NT2/D1 (cell line): ENCODE measurements around the gene NLGN1.

Experiments used
- DNase-seq: peaks from one replicate; pipeline ENCODE4 v3.0.0-alpha.2; 2011; ENCODE audit warnings: low read depth, low spot score
- H3K27me3 ChIP-seq: 2 replicates; pipeline ENCODE4 v1.6.0; 2011; ENCODE audit warnings: mild to moderate bottlenecking; ENCODE audit not compliant: insufficient read length, insufficient read depth
- H3K36me3 ChIP-seq: 2 replicates; pipeline ENCODE4 v1.6.1; 2011; ENCODE audit warnings: mild to moderate bottlenecking, low read length, mixed read lengths; ENCODE audit not compliant: insufficient read depth, insufficient read length
- H3K4me1 ChIP-seq: 2 replicates; pipeline ENCODE4 v1.5.1; 2011; ENCODE audit not compliant: insufficient read depth, insufficient read length
- H3K4me3 ChIP-seq: 2 replicates; pipeline ENCODE4 v1.5.1; 2011; ENCODE audit warnings: low read depth; ENCODE audit not compliant: insufficient read length
- H3K9ac ChIP-seq: 2 replicates; pipeline ENCODE4 v1.6.0; 2011; ENCODE audit warnings: low read depth; ENCODE audit not compliant: insufficient read length
- H3K9me3 ChIP-seq: 2 replicates; pipeline ENCODE4 v1.5.1; 2011; ENCODE audit warnings: mild to moderate bottlenecking, low read length; ENCODE audit not compliant: insufficient read depth
- SUZ12 ChIP-seq: IDR thresholded peaks from 2 replicates; pipeline ENCODE4 v1.6.1; 2011; ENCODE audit not compliant: insufficient read length, insufficient read depth; ENCODE audit errors: extremely low read depth
- YY1 ChIP-seq: IDR thresholded peaks from 2 replicates; pipeline ENCODE4 v1.6.1; 2011; ENCODE audit not compliant: insufficient read length, insufficient read depth
- ZNF274 ChIP-seq: IDR thresholded peaks from 2 replicates; pipeline ENCODE4 v1.6.1; 2011; ENCODE audit warnings: mild to moderate bottlenecking, low read depth, low read length

The NLGN1 gene

GRCh38 chr3:173814809-173815208, 417.3 kb downstream of the NLGN1 start:
- Histone ChIP-seq H3K4me3 (no peak overlapping the region), H3K4me1 (no peaks in the 10 kb centered on the region), H3K27me3 (no peaks in the 10 kb centered on the region), H3K9ac (no peak overlapping the region), H3K9me3 (no peaks in the 10 kb centered on the region), H3K36me3 (no peaks in the 10 kb centered on the region)
- no peak for DNase-seq
- TF ChIP-seq SUZ12: no peak
- no peak for TF ChIP-seq ZNF274

- Histone ChIP-seq H3K9ac (no peak overlapping the region), H3K9me3 (no peaks in the 10 kb centered on the region), H3K27me3 (no peaks in the 10 kb centered on the region), H3K4me1 (no peaks in the 10 kb centered on the region), H3K4me3 (no peak overlapping the region), H3K36me3 (no peaks in the 10 kb centered on the region)
- TF ChIP-seq ZNF274 (no peak), YY1 (no peak), SUZ12 (no peak)
- no peak for DNase-seq
Measured at GRCh38 chr3:173819368-173819767, 421.8 kb downstream of the NLGN1 start.

GRCh38 chr3:173823911-173824460, 426.4 kb downstream of the NLGN1 start:
- DNase-seq: no peak
- Histone ChIP-seq H3K4me3 (no peak overlapping the region), H3K4me1 (no peaks in the 10 kb centered on the region), H3K9ac (no peak overlapping the region), H3K27me3 (no peaks in the 10 kb centered on the region), H3K9me3 (no peaks in the 10 kb centered on the region), H3K36me3 (no peaks in the 10 kb centered on the region)
- TF ChIP-seq SUZ12 (no peak), YY1 (no peak)

GRCh38 chr3:173825730-173826129, 428.2 kb downstream of the NLGN1 start:
- H3K27me3 ChIP-seq: no peaks in the 10 kb centered on the region
- no peak for DNase-seq
- no peaks in the 10 kb centered on the region for H3K4me1 ChIP-seq
- H3K9ac ChIP-seq: no peak overlapping the region
- no peaks in the 10 kb centered on the region for H3K36me3 ChIP-seq
- no peaks in the 10 kb centered on the region for H3K9me3 ChIP-seq
- TF ChIP-seq SUZ12 (no peak), ZNF274 (no peak), YY1 (no peak)
- H3K4me3 ChIP-seq: no peak overlapping the region

DNA sequence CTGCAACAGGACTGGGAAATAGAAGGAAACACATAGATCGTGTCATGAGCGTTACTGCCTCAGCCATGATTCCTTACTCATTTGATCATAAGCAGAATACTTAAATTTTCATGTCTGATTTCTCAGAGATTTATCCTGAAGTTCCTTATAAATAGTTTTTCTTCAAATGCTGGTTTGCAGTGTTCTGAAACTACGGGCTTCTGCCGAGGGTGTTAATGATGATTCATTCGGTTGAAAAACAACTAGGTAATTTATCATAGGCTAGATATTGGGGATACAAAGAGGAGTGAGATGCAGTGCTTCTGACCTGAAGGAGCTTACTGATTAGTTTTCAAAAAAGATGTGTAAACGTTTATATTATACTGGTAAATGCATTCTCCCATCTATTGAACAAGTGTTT, 428.9 kb downstream of the NLGN1 start:
- no peaks in the 10 kb centered on the region for H3K27me3 ChIP-seq
- no peaks in the 10 kb centered on the region for H3K9me3 ChIP-seq
- H3K9ac ChIP-seq: no peak overlapping the region
- no peaks in the 10 kb centered on the region for H3K36me3 ChIP-seq
- no peak for DNase-seq
- H3K4me1 ChIP-seq: no peaks in the 10 kb centered on the region
- TF ChIP-seq SUZ12 (no peak), ZNF274 (no peak), YY1 (no peak)
- no peak overlapping the region for H3K4me3 ChIP-seq

DNA sequence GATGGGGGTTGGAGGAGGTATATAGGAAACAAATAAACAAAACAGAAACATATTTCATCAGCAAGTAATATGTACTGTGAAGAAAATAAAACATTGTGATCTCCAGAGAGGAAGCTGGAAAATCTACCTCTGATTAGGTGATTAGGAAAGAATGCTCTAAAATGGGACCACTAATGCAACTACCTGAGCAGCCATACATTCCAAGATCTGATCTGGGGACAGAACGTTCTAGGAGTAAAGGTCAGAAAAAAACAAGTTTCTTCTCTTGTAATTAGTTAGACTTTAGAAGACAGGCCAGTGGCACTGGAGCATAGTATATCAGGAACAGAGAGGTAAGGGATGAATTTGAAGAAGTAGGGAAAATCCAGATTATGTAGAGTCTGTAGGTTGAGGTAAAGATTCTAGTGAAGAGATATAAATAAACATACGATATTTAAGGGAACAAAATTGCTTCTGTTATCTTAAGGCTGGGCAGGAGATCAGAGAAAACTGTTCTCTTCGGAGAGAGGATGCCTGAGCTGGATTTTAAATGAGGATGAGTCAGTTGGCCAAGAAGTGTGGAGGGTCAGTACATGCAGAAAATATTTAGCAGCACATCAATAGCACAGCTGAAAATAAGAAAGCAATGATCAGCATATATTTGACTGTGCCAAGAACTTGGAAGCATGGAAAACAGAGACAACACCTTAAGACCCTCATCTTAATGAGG, 429.5 kb downstream of the NLGN1 start:
- no peaks in the 10 kb centered on the region for H3K36me3 ChIP-seq
- H3K4me3 ChIP-seq: no peak overlapping the region
- H3K4me1 ChIP-seq: no peaks in the 10 kb centered on the region
- no peaks in the 10 kb centered on the region for H3K9me3 ChIP-seq
- TF ChIP-seq SUZ12 (no peak), YY1 (no peak), ZNF274 (no peak)
- DNase-seq: no peak
- H3K9ac ChIP-seq: no peak overlapping the region
- no peaks in the 10 kb centered on the region for H3K27me3 ChIP-seq

- peaks cover 8% of the 10 kb centered on the region; the same call in 1 of the 2 replicates for H3K9me3 ChIP-seq
- no peaks in the 10 kb centered on the region for H3K27me3 ChIP-seq
- H3K4me3 ChIP-seq: no peak overlapping the region
- TF ChIP-seq SUZ12: no peak
- no peak for TF ChIP-seq ZNF274
- TF ChIP-seq YY1: no peak
- DNase-seq: no peak
- no peaks in the 10 kb centered on the region for H3K4me1 ChIP-seq
- no peaks in the 10 kb centered on the region for H3K36me3 ChIP-seq
- H3K9ac ChIP-seq: no peak overlapping the region
Measured at GRCh38 chr3:173838644-173839043, 441.1 kb downstream of the NLGN1 start.
